B cell (primary cell): ENCODE results near the gene AMIGO2. TPM values are rescaled to one million over a fixed set of nuclear protein-coding genes. Genes with fewer than 3 reads are reported as not detected.

Experiments
- ATAC-seq: fragments of 200-7000 bp; cut with Tn5 transposase; one replicate; pipeline ENCODE4 v1.10.0; 2021; ENCODE audit warnings: low read depth, mild to moderate bottlenecking, moderate number of reproducible peaks, moderate library complexity
- CTCF ChIA-PET: fragments of 350-600 bp; sonication (Branson Sonifier 250); formaldehyde crosslinking; loops from one replicate; lab custom pipeline; 2021; ENCODE audit warnings: antibody characterized with exemption, inconsistent platforms; lab: Charles Lee
- POLR2A ChIA-PET: fragments of 350-600 bp; sonication (Branson Sonifier 250); formaldehyde crosslinking; loops from one replicate; lab custom pipeline; 2021; ENCODE audit warnings: antibody characterized with exemption; lab: Charles Lee
- DNase-seq: peaks from one replicate; pipeline ENCODE4 v3.0.0; 2013
- H2AFZ ChIP-seq: 2 replicates; pipeline ENCODE4 v1.6.1; 2012; ENCODE audit warnings: mild to moderate bottlenecking, low read depth, low read length; ENCODE audit not compliant: insufficient read depth, poor library complexity, severe bottlenecking
- H3K27ac ChIP-seq, 2 donors: 1 replicate in 1 of 2; 2 replicates in 1 of 2; pipeline ENCODE4 v1.5.1; 2012 to 2013; ENCODE audit warnings: low read length in 2 of 2, mild to moderate bottlenecking in 2 of 2, moderate library complexity in 1 of 2
- H3K27me3 ChIP-seq, 4 experiments: fragments of 200-600 bp in 1 of 4; sonication (generic) in 1 of 4; replicated peaks in 1 of 4; 1 replicate in 2 of 4; 2 replicates in 2 of 4; pipeline versions ENCODE4 v1.6.1 to v1.7.0; 2013 to 2016; ENCODE audit warnings: low read length in 3 of 4, mild to moderate bottlenecking in 2 of 4, mixed read lengths in 1 of 4, moderate library complexity in 1 of 4; ENCODE audit not compliant: insufficient read depth in 4 of 4, control insufficient read depth in 3 of 4; ENCODE audit errors: control extremely low read depth in 1 of 4
- H3K36me3 ChIP-seq, 2 experiments: replicated peaks in 1 of 2; 1 replicate in 1 of 2; 2 replicates in 1 of 2; pipeline versions ENCODE4 v1.6.1 to v1.7.1; 2013; ENCODE audit warnings: low read length in 1 of 2; ENCODE audit not compliant: insufficient read depth in 2 of 2, control insufficient read depth in 1 of 2; ENCODE audit errors: control extremely low read depth in 1 of 2, extremely low read depth in 1 of 2
- H3K4me1 ChIP-seq, 2 donors: fragments of 200-600 bp in 1 of 2; sonication (generic) in 1 of 2; 1 replicate in 1 of 2; 2 replicates in 1 of 2; pipeline versions ENCODE4 v1.5.1 to v1.6.1; 2013 to 2017; ENCODE audit warnings: low read length in 2 of 2; ENCODE audit not compliant: control insufficient read depth in 2 of 2, insufficient read depth in 2 of 2
- H3K4me2 ChIP-seq: replicated peaks from 2 replicates; pipeline ENCODE3; 2012; ENCODE audit warnings: mild to moderate bottlenecking, low read depth, low read length; ENCODE audit not compliant: poor library complexity, severe bottlenecking
- H3K4me3 ChIP-seq, 5 experiments: fragments of 200-600 bp in 1 of 5; sonication (generic) in 1 of 5; 1 replicate in 3 of 5; 2 replicates in 2 of 5; pipeline versions ENCODE4 v1.5.1 to v1.7.0; 2011 to 2016; ENCODE audit warnings: low read length in 4 of 5, mild to moderate bottlenecking in 4 of 5, low read depth in 2 of 5, control low read depth in 1 of 5, moderate library complexity in 1 of 5; ENCODE audit not compliant: insufficient read depth in 1 of 5; ENCODE audit errors: control extremely low read depth in 1 of 5, extremely low read depth in 1 of 5
- H3K79me2 ChIP-seq: fragments of 200-600 bp; sonication (generic); one replicate; pipeline ENCODE4 v1.6.0; 2016; ENCODE audit warnings: low read length; ENCODE audit not compliant: control insufficient read depth, insufficient read depth
- H3K9ac ChIP-seq: fragments of 200-600 bp; sonication (generic); 2 replicates; pipeline ENCODE4 v1.6.1; 2017; ENCODE audit warnings: mild to moderate bottlenecking, low read length, moderate library complexity
- H3K9me3 ChIP-seq, 3 donors: one replicate each; pipeline versions ENCODE4 v1.6.1 to v1.7.1; 2013; ENCODE audit warnings: low read length in 2 of 3; ENCODE audit not compliant: control insufficient read depth in 2 of 3, insufficient read depth in 1 of 3; ENCODE audit errors: control extremely low read depth in 1 of 3
- H4K20me1 ChIP-seq: 2 replicates; pipeline ENCODE4 v1.6.0; 2012; ENCODE audit warnings: mild to moderate bottlenecking, low read length; ENCODE audit not compliant: insufficient read depth, control insufficient read depth, poor library complexity, severe bottlenecking
- H3K27ac Mint-ChIP-seq: one replicate; pipeline ENCODE4 v1.8.0; 2021; ENCODE audit warnings: mixed read lengths
- H3K27me3 Mint-ChIP-seq: one replicate; pipeline ENCODE4 v1.8.0; 2021; ENCODE audit warnings: mixed read lengths
- H3K4me1 Mint-ChIP-seq: one replicate; pipeline ENCODE4 v1.8.0; 2021; ENCODE audit warnings: mixed read lengths
- H3K4me3 Mint-ChIP-seq: one replicate; pipeline ENCODE4 v1.8.0; 2021; ENCODE audit warnings: mixed read lengths
- H3K9me3 Mint-ChIP-seq: one replicate; pipeline ENCODE4 v1.8.0; 2022; ENCODE audit warnings: mixed read lengths; ENCODE audit not compliant: insufficient read depth
- EZH2 ChIP-seq: IDR thresholded peaks from 2 replicates; pipeline ENCODE4 v1.6.1; 2012; ENCODE audit warnings: borderline replicate concordance, low read depth, mild to moderate bottlenecking, moderate library complexity, low read length; ENCODE audit not compliant: insufficient read depth, poor library complexity, severe bottlenecking
- WGBS: methylation state at CpG from one replicate; pipeline ENCODE4 v1.1.5; 2013; ENCODE audit warnings: missing lambda C conversion rate; ENCODE audit not compliant: insufficient coverage; 5-methylcytosine and 5-hydroxymethylcytosine counted together
- intact Hi-C: fragments of 100-400 bp; cut with micrococcal nuclease; formaldehyde crosslinking; loops from one replicate; pipeline ENCODE4 v1.10.0; 2022
- polyA plus RNA-seq: library from polyadenylated mRNA; depleted of rRNA; stranded (reverse); fragments of >200 nt; gene quantifications from 2 replicates; pipeline ENCODE4 v1.2.3, GENCODE V29; 2012
- total RNA-seq, 2 donors: library from RNA; stranded (reverse); fragments of 120-200 nt in 1 of 2; gene quantifications; 1 replicate in 1 of 2; 2 replicates in 1 of 2; pipeline versions ENCODE4 v1.2.3 to v1.2.4, GENCODE V29; 2013 to 2022
- TF ChIP-seq, protein P1 (sequence below): fragments of 200-600 bp; IDR thresholded peaks from one replicate; pipeline ENCODE4 v1.8.0; 2022; ENCODE audit warnings: antibody characterized with exemption, mild to moderate bottlenecking

AMIGO2 gene
- total and polyA plus RNA-seq, 2 donors (not counting 1 experiment from before 2014, with no cell fraction given) = 10.4 to 11.8 TPM

- Histone ChIP-seq H3K4me2 (no peak overlapping the region), H3K27me3 (peaks cover 0 to 3% (median 0%) of the 10 kb centered on the region in 4 experiments), H3K9me3 (no peaks in the 10 kb centered on the region), H3K36me3 (no peaks in the 10 kb centered on the region), H2AFZ (no peak overlapping the region), H3K9ac (no peak overlapping the region), H3K79me2 (no peaks in the 10 kb centered on the region), H4K20me1 (no peaks in the 10 kb centered on the region), H3K27ac (no peak overlapping the region), H3K4me1 (no peaks in the 10 kb centered on the region), H3K4me3 (no peak overlapping the region)
- no peaks in the 10 kb centered on the region for H3K27me3 Mint-ChIP-seq
- H3K4me3 Mint-ChIP-seq = no peak overlapping the region
- intact Hi-C loops = no loop called here
- H3K9me3 Mint-ChIP-seq = no peaks in the 10 kb centered on the region
- CTCF ChIA-PET = no interaction called here
- POLR2A ChIA-PET = no interaction called here
- DNase-seq (no peak), ATAC-seq (no peak)
- 94% methylated on average over 6 of the region's 6 CpGs for WGBS
- TF ChIP-seq, protein P1, sequence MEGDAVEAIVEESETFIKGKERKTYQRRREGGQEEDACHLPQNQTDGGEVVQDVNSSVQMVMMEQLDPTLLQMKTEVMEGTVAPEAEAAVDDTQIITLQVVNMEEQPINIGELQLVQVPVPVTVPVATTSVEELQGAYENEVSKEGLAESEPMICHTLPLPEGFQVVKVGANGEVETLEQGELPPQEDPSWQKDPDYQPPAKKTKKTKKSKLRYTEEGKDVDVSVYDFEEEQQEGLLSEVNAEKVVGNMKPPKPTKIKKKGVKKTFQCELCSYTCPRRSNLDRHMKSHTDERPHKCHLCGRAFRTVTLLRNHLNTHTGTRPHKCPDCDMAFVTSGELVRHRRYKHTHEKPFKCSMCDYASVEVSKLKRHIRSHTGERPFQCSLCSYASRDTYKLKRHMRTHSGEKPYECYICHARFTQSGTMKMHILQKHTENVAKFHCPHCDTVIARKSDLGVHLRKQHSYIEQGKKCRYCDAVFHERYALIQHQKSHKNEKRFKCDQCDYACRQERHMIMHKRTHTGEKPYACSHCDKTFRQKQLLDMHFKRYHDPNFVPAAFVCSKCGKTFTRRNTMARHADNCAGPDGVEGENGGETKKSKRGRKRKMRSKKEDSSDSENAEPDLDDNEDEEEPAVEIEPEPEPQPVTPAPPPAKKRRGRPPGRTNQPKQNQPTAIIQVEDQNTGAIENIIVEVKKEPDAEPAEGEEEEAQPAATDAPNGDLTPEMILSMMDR = no peak
- TF ChIP-seq EZH2 = no peak
- no peaks in the 10 kb centered on the region for H3K4me1 Mint-ChIP-seq
- no peak overlapping the region for H3K27ac Mint-ChIP-seq
Measured at GRCh38 chr12:47098099-47098498, 18.3 kb upstream of the AMIGO2 start.

DNA sequence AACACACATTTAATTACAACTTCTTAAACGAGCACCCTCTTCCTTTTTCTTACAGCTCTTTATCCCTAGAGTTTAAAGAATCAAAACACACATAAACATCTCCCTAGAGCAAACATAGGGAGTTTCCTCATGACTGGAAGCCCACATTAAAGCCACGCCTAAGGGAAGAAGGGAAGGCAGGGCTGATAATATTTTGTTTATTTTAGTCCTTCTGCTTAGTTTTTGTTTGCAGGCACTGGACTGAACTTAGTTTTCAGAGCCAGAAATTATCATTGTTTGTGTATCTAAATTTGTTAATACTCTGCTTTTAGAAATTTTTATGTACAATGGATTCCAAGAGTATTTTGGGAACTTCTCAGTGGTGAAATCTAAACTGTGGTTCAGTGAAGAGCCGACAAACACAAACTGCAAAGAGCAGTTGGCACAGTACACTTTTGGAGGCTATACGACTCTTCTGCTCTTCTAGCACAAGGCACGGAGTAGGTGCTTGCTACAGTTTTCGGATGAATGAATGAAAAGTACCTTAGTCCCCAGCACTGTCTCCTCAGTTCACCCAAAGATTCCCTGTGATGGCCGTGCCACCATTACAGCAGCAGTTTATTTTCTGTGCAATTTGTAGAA is 17.6 kb upstream of the AMIGO2 start:
- intact Hi-C loops = no loop called here
- Histone ChIP-seq H3K9me3 (peaks cover 0 to under 1% (median 0%) of the 10 kb centered on the region in 3 donors), H3K27ac (no peak overlapping the region), H3K4me3 (no peak overlapping the region), H3K36me3 (no peaks in the 10 kb centered on the region), H3K9ac (no peak overlapping the region), H3K79me2 (no peaks in the 10 kb centered on the region), H3K27me3 (peaks cover 0 to 3% (median 0%) of the 10 kb centered on the region in 4 experiments), H3K4me2 (no peak overlapping the region), H2AFZ (no peak overlapping the region), H3K4me1 (no peaks in the 10 kb centered on the region), H4K20me1 (no peaks in the 10 kb centered on the region)
- WGBS = 98% methylated on average over 4 of the region's 7 CpGs
- DNase-seq (no peak), ATAC-seq (no peak)
- CTCF ChIA-PET = interaction anchor here (1.5 kb wide), 1 partner anchor 66 kb away, joined by 5 read pairs; no protein-coding TSS in a partner anchor
- no peaks in the 10 kb centered on the region for H3K9me3 Mint-ChIP-seq
- H3K4me3 Mint-ChIP-seq = no peak overlapping the region
- no peak overlapping the region for H3K27ac Mint-ChIP-seq
- no peak for TF ChIP-seq EZH2
- TF ChIP-seq, protein P1 = no peak
- POLR2A ChIA-PET = no interaction called here
- no peaks in the 10 kb centered on the region for H3K4me1 Mint-ChIP-seq
- no peaks in the 10 kb centered on the region for H3K27me3 Mint-ChIP-seq
